Smooth muscle cell (in vitro differentiated cells): Measurements from ENCODE around the gene CDK15. TPM values are rescaled to one million over a fixed set of nuclear protein-coding genes. Genes with fewer than 3 reads are reported as not detected.

Source experiments
- DNase-seq: peaks from one replicate; lab custom pipeline; 2025; ENCODE audit not compliant: unreplicated experiment; lab: John Stamatoyannopoulos, UW
- H2AFZ ChIP-seq: fragments of 200-600 bp; sonication (generic); 2 replicates; pipeline ENCODE4 v1.6.0; 2016; ENCODE audit warnings: antibody characterized with exemption, low read depth, mild to moderate bottlenecking
- H3F3A ChIP-seq: fragments of 200-600 bp; sonication (generic); 2 replicates; pipeline ENCODE4 v1.6.0; 2017; ENCODE audit warnings: antibody characterized with exemption, low read depth
- H3K27ac ChIP-seq: fragments of 200-600 bp; sonication (generic); 2 replicates; pipeline ENCODE4 v1.5.1; 2016; ENCODE audit warnings: low read depth, mild to moderate bottlenecking
- H3K27me3 ChIP-seq: fragments of 200-600 bp; sonication (generic); 2 replicates; pipeline ENCODE4 v1.6.1; 2016; ENCODE audit warnings: low read depth, mild to moderate bottlenecking
- H3K36me3 ChIP-seq: fragments of 200-600 bp; sonication (generic); 2 replicates; pipeline ENCODE4 v1.5.1; 2016; ENCODE audit warnings: low read depth
- H3K4me1 ChIP-seq: fragments of 200-600 bp; sonication (generic); 2 replicates; pipeline ENCODE4 v1.5.1; 2016; ENCODE audit warnings: low read depth
- H3K4me2 ChIP-seq: fragments of 200-600 bp; sonication (generic); 2 replicates; pipeline ENCODE4 v1.6.0; 2016; ENCODE audit warnings: mild to moderate bottlenecking
- H3K4me3 ChIP-seq: fragments of 200-600 bp; sonication (generic); 2 replicates; pipeline ENCODE4 v1.5.1; 2016; ENCODE audit warnings: mild to moderate bottlenecking
- H3K79me2 ChIP-seq: fragments of 200-600 bp; sonication (generic); 2 replicates; pipeline ENCODE4 v1.6.0; 2016; ENCODE audit warnings: low read depth, mild to moderate bottlenecking
- H3K9ac ChIP-seq: fragments of 200-600 bp; sonication (generic); 2 replicates; pipeline ENCODE4 v1.6.0; 2016; ENCODE audit warnings: low read depth
- H3K9me3 ChIP-seq: fragments of 200-600 bp; sonication (generic); replicated peaks from 2 replicates; pipeline ENCODE4 v1.5.1; 2016; ENCODE audit warnings: low read depth
- H4K20me1 ChIP-seq: fragments of 200-600 bp; sonication (generic); 2 replicates; pipeline ENCODE4 v1.6.0; 2016; ENCODE audit warnings: low read depth
- WGBS: methylation state at CpG from one replicate; pipeline ENCODE4 v1.1.7; 2016; ENCODE audit warnings: low lambda C conversion rate; 5-methylcytosine and 5-hydroxymethylcytosine counted together
- polyA plus RNA-seq: library from polyadenylated mRNA; unstranded; fragments of >200 nt; fragmentation: Nextera tagmentation; extraction: Ambion mirVana; gene quantifications from 2 replicates; pipeline ENCODE4 v1.2.1, GENCODE V29; 2016
- total RNA-seq: library from RNA; depleted of rRNA; stranded (reverse); fragments of >200 nt; gene quantifications from 2 replicates; pipeline ENCODE4 v1.2.3, GENCODE V29; 2014
- TF ChIP-seq, protein P1 (sequence below): fragments of 200-600 bp; sonication (generic); IDR thresholded peaks from 2 replicates; pipeline ENCODE4 v1.5.1; 2017; ENCODE audit warnings: borderline replicate concordance, mild to moderate bottlenecking, antibody characterized with exemption; ENCODE audit not compliant: insufficient read depth, poor library complexity, severe bottlenecking

Gene CDK15
- total and polyA plus RNA-seq, 2 experiments from 2014 or later = 0.40 to 0.93 TPM

GRCh38 chr2:201882353-201883090 is 76.2 kb downstream of the CDK15 start:
- peak overlapping the region; percentile 82 for H3K27ac ChIP-seq
- no peak overlapping the region for H3K9ac ChIP-seq

DNA sequence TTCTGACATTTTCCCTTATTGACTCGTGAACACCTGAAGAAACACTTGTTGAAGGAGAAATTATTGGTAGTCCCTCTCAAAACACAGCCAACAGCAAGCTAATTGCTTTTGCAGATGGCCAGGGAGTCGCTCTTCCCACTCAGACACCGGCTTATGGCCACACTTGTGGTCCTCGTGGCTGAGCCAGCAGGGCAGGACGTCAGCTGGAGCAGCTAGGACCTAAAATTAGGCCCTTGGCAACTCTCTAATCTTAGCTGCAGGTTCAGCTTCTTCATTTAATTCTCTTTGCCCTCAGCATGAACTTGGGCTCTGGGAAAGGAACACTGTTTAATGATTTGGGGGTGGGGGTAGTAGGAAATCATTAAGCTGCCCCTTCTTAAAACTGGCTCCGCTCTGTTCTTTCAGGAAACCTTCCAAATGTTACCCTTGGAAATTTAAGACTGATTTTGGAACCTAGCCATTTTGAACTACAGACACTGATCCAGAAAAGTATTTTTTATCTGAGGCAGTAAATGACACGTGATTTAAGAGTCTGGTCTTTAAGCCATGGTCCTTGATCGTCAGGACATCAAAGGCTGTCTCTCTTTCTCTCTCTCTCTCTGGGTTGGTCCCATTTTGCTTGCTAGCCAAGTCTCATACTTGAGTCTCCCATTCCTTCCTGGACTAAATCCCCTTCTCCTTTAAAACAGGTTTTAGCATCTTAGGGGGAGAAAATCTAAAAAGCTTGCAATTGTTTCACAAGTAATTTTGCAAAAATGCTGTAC is 77.5 kb downstream of the CDK15 start:
- H3K4me2 ChIP-seq = peak overlapping the region; percentile 12
- no peak overlapping the region for H3K9ac ChIP-seq
- no peaks in the 10 kb centered on the region for H4K20me1 ChIP-seq
- TF ChIP-seq, protein P1, sequence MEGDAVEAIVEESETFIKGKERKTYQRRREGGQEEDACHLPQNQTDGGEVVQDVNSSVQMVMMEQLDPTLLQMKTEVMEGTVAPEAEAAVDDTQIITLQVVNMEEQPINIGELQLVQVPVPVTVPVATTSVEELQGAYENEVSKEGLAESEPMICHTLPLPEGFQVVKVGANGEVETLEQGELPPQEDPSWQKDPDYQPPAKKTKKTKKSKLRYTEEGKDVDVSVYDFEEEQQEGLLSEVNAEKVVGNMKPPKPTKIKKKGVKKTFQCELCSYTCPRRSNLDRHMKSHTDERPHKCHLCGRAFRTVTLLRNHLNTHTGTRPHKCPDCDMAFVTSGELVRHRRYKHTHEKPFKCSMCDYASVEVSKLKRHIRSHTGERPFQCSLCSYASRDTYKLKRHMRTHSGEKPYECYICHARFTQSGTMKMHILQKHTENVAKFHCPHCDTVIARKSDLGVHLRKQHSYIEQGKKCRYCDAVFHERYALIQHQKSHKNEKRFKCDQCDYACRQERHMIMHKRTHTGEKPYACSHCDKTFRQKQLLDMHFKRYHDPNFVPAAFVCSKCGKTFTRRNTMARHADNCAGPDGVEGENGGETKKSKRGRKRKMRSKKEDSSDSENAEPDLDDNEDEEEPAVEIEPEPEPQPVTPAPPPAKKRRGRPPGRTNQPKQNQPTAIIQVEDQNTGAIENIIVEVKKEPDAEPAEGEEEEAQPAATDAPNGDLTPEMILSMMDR = no peak
- peaks cover 56% of the 10 kb centered on the region for H3K4me1 ChIP-seq
- no peaks in the 10 kb centered on the region for H3K79me2 ChIP-seq
- no peaks in the 10 kb centered on the region for H3K9me3 ChIP-seq
- H3K27me3 ChIP-seq = no peaks in the 10 kb centered on the region
- 31% methylated on average over 8 of the region's 8 CpGs for WGBS
- H3K4me3 ChIP-seq = no peak overlapping the region
- no peak overlapping the region for H2AFZ ChIP-seq
- no peaks in the 10 kb centered on the region for H3K36me3 ChIP-seq
- DNase-seq = no peak
- H3K27ac ChIP-seq = peak overlapping the region; percentile 8
- H3F3A ChIP-seq = peaks cover 27% of the 10 kb centered on the region

More at GRCh38 chr2:201882353-201883090, 76.2 kb downstream of the CDK15 start:
- no peaks in the 10 kb centered on the region for H3K79me2 ChIP-seq
- DNase-seq = no peak
- H3K4me2 ChIP-seq = peak overlapping the region; percentile 76
- no peaks in the 10 kb centered on the region for H4K20me1 ChIP-seq
- H3F3A ChIP-seq = peaks cover 27% of the 10 kb centered on the region
- no peaks in the 10 kb centered on the region for H3K27me3 ChIP-seq
- peaks cover 43% of the 10 kb centered on the region for H3K4me1 ChIP-seq
- H3K36me3 ChIP-seq = no peaks in the 10 kb centered on the region
- TF ChIP-seq, protein P1 = no peak
- no peaks in the 10 kb centered on the region for H3K9me3 ChIP-seq
- H3K4me3 ChIP-seq = no peak overlapping the region
- 14% methylated on average over 14 of the region's 14 CpGs for WGBS
- H2AFZ ChIP-seq = no peak overlapping the region

- Histone ChIP-seq H3K9me3 (no peaks in the 10 kb centered on the region), H3K27ac (no peak overlapping the region), H3K79me2 (no peaks in the 10 kb centered on the region), H3K9ac (no peak overlapping the region), H3K36me3 (no peaks in the 10 kb centered on the region), H3F3A (peaks cover 13% of the 10 kb centered on the region), H3K4me3 (no peak overlapping the region), H3K4me1 (peaks cover 59% of the 10 kb centered on the region), H3K4me2 (no peak overlapping the region), H4K20me1 (no peaks in the 10 kb centered on the region), H2AFZ (no peak overlapping the region), H3K27me3 (no peaks in the 10 kb centered on the region)
- TF ChIP-seq, protein P1 = no peak
- WGBS = 79% methylated on average over 3 of the region's 3 CpGs
- DNase-seq = no peak
Observed at GRCh38 chr2:201886504-201886903, 80.2 kb downstream of the CDK15 start.
